ENCODE data around the gene ST13. TPM values are rescaled to one million over a fixed set of nuclear protein-coding genes. Genes with fewer than 3 reads are reported as not detected.
"Not testable (repeated sequence)": the region's sequence is repeated elsewhere in the genome, so short reads cannot be mapped to it uniquely, and the experiment has no call there.

The ST13 gene
- total RNA-seq, 1 donor from 2014 or later, result 317 TPM

DNA sequence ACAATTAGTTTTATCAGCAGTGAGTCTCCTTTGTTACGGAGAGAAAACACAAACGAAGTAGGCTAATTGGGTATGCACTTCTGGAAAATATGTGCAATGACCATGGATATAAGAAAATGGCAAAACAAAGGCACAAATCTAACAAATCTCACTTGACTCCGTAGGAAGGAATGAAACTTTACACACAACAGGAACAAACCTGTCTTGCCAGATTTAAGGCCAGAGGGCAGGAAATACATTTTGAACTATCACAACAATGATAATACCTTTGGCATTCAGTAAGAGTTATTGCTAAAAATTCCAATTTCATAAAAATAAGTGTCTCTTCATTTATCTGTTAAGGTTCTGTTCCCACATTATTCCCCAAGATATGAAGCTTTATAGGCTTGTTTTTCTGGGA lies 73.9 kb downstream of the ST13 start:
- TF ChIP-seq, protein P1, sequence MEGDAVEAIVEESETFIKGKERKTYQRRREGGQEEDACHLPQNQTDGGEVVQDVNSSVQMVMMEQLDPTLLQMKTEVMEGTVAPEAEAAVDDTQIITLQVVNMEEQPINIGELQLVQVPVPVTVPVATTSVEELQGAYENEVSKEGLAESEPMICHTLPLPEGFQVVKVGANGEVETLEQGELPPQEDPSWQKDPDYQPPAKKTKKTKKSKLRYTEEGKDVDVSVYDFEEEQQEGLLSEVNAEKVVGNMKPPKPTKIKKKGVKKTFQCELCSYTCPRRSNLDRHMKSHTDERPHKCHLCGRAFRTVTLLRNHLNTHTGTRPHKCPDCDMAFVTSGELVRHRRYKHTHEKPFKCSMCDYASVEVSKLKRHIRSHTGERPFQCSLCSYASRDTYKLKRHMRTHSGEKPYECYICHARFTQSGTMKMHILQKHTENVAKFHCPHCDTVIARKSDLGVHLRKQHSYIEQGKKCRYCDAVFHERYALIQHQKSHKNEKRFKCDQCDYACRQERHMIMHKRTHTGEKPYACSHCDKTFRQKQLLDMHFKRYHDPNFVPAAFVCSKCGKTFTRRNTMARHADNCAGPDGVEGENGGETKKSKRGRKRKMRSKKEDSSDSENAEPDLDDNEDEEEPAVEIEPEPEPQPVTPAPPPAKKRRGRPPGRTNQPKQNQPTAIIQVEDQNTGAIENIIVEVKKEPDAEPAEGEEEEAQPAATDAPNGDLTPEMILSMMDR (conservative IDR thresholded peaks at IDR 0.05), result no peak
- H3K4me3 Mint-ChIP-seq, result peak overlapping the region; percentile 72
- no peak for DNase-seq (ENCODE audit: extremely low spot score, unreplicated experiment)
- no peaks in the 10 kb centered on the region for H3K9me3 Mint-ChIP-seq
- H3K4me1 Mint-ChIP-seq (ENCODE audit: unreplicated experiment), result no peaks in the 10 kb centered on the region
- H3K27me3 Mint-ChIP-seq, result no peaks in the 10 kb centered on the region
- peak overlapping the region; percentile 85 for H3K27ac Mint-ChIP-seq
- H3K36me3 Mint-ChIP-seq, result peaks cover 25% of the 10 kb centered on the region

GRCh38 chr22:40781749-40782148 lies 74.7 kb downstream of the ST13 start:
- H3K4me3 Mint-ChIP-seq; H3K4me1 Mint-ChIP-seq (ENCODE audit: unreplicated experiment); H3K27me3 Mint-ChIP-seq; DNase-seq (ENCODE audit: extremely low spot score, unreplicated experiment); H3K9me3 Mint-ChIP-seq: not testable (repeated sequence)
- Mint-ChIP-seq H3K36me3 (peaks cover 29% of the 10 kb centered on the region), H3K27ac (peak overlapping the region; percentile 55)

Small RNA genes within 50 kb of the gene (microRNA-seq; reads per million reads assigned to microRNA genes)
- gene MIR4766, result 1.1 reads per million

Other genes starting within 250 kb of the ST13 start
- 42.3 and 49.8 TPM in 2 replicates for gene MRTFA, start 219.9 kb downstream of the ST13 start, total RNA-seq (ENCODE audit: low replicate concordance)
- 0.17 and 6.9 TPM in 2 replicates for gene MCHR1, start 177.2 kb downstream of the ST13 start, total RNA-seq (ENCODE audit: low replicate concordance)
- gene SLC25A17, start 37.3 kb downstream of the ST13 start, total RNA-seq (ENCODE audit: low replicate concordance), result 22.7 and 23.8 TPM in 2 replicates
- gene XPNPEP3, start 509 bp upstream of the ST13 start, total RNA-seq (ENCODE audit: low replicate concordance), result 21.9 and 30.9 TPM in 2 replicates
- gene DNAJB7, start 5.5 kb upstream of the ST13 start, total RNA-seq (ENCODE audit: low replicate concordance), result 0.10 TPM in 1 of 2 replicates, not detected in the other
- 62.8 and 68.1 TPM in 2 replicates for gene RBX1, start 94.7 kb upstream of the ST13 start, total RNA-seq (ENCODE audit: low replicate concordance)
- 87.2 and 95.8 TPM in 2 replicates for gene EP300, start 236.0 kb upstream of the ST13 start, total RNA-seq (ENCODE audit: low replicate concordance)

All from type B pancreatic cell (in vitro differentiated cells).